Neuronal stem cell (in vitro differentiated cells): Measurements from ENCODE around the gene FMO5. TPM values are rescaled to one million over a fixed set of nuclear protein-coding genes. Genes with fewer than 3 reads are reported as not detected.

Experiments used
- DNase-seq: peaks from one replicate; pipeline ENCODE4 v3.0.0-alpha.2; 2013; ENCODE audit warnings: low spot score
- H2AFZ ChIP-seq: one replicate; pipeline ENCODE4 v1.6.1; 2013; ENCODE audit warnings: mild to moderate bottlenecking, low read length, inconsistent platforms
- H2AK5ac ChIP-seq: 2 replicates; pipeline ENCODE4 v1.6.1; 2013; ENCODE audit warnings: low read depth, mild to moderate bottlenecking, inconsistent platforms, low read length, moderate library complexity, mixed read lengths
- H2BK120ac ChIP-seq: 2 replicates; pipeline ENCODE4 v1.6.1; 2013; ENCODE audit warnings: low read depth, mild to moderate bottlenecking, inconsistent platforms, low read length, moderate library complexity, mixed read lengths
- H2BK12ac ChIP-seq: one replicate; pipeline ENCODE4 v1.6.1; 2013; ENCODE audit warnings: low read length, inconsistent platforms
- H2BK15ac ChIP-seq: 2 replicates; pipeline ENCODE4 v1.6.1; 2013; ENCODE audit warnings: mild to moderate bottlenecking, low read length, inconsistent platforms, mixed read lengths
- H2BK5ac ChIP-seq: one replicate; pipeline ENCODE4 v1.6.1; 2013; ENCODE audit warnings: inconsistent platforms, mild to moderate bottlenecking, low read length, moderate library complexity
- H3K14ac ChIP-seq: one replicate; pipeline ENCODE4 v1.6.1; 2013; ENCODE audit warnings: low read length, inconsistent platforms
- H3K18ac ChIP-seq: 2 replicates; pipeline ENCODE4 v1.6.1; 2013; ENCODE audit warnings: low read length, inconsistent platforms
- H3K23ac ChIP-seq: 2 replicates; pipeline ENCODE4 v1.6.1; 2013; ENCODE audit warnings: low read depth, mild to moderate bottlenecking, mixed read lengths, low read length, inconsistent platforms; ENCODE audit not compliant: poor library complexity
- H3K27ac ChIP-seq: replicated peaks from 3 replicates; pipeline ENCODE4 v1.5.1; 2013; ENCODE audit warnings: low read length, inconsistent platforms
- H3K27me3 ChIP-seq, 3 experiments: 2 replicates each; pipeline ENCODE4 v1.6.1; 2013; ENCODE audit warnings: low read length in 3 of 3, mild to moderate bottlenecking in 2 of 3, inconsistent platforms in 1 of 3, low read depth in 1 of 3, mixed read lengths in 1 of 3, moderate library complexity in 1 of 3; ENCODE audit not compliant: control insufficient read depth in 3 of 3, insufficient read depth in 3 of 3
- H3K36me3 ChIP-seq, 2 donors: replicated peaks in 1 of 2; 2 replicates each; pipeline ENCODE4 v1.6.1; 2013; ENCODE audit warnings: low read length in 2 of 2; ENCODE audit not compliant: control insufficient read depth in 2 of 2, insufficient read depth in 2 of 2
- H3K4ac ChIP-seq: 2 replicates; pipeline ENCODE4 v1.6.1; 2013; ENCODE audit warnings: inconsistent platforms, mild to moderate bottlenecking, low read length, moderate library complexity
- H3K4me1 ChIP-seq, 2 donors: 1 replicate in 1 of 2; 2 replicates in 1 of 2; pipeline ENCODE4 v1.6.1; 2013; ENCODE audit warnings: low read length in 2 of 2, low read depth in 1 of 2; ENCODE audit not compliant: control insufficient read depth in 2 of 2, insufficient read depth in 1 of 2
- H3K4me2 ChIP-seq: one replicate; pipeline ENCODE4 v1.6.1; 2013; ENCODE audit warnings: mild to moderate bottlenecking, low read length, inconsistent platforms; ENCODE audit not compliant: insufficient read depth, poor library complexity, severe bottlenecking
- H3K4me3 ChIP-seq, 2 donors: 2 replicates each; pipeline ENCODE4 v1.5.1; 2013; ENCODE audit warnings: low read length in 2 of 2, mild to moderate bottlenecking in 2 of 2, inconsistent platforms in 1 of 2, moderate library complexity in 1 of 2
- H3K79me1 ChIP-seq: one replicate; pipeline ENCODE4 v1.6.1; 2013; ENCODE audit warnings: low read depth, mild to moderate bottlenecking, inconsistent platforms, low read length, moderate library complexity
- H3K9ac ChIP-seq: one replicate; pipeline ENCODE4 v1.6.1; 2013; ENCODE audit warnings: mild to moderate bottlenecking, low read depth, low read length, inconsistent platforms; ENCODE audit not compliant: poor library complexity
- H3K9me3 ChIP-seq, 2 donors: replicated peaks in 1 of 2; 2 replicates each; pipeline versions ENCODE3 to v1.6.1; 2013; ENCODE audit warnings: low read length in 2 of 2, mild to moderate bottlenecking in 2 of 2, inconsistent platforms in 1 of 2, low read depth in 1 of 2, mixed read lengths in 1 of 2, moderate library complexity in 1 of 2; ENCODE audit not compliant: control insufficient read depth in 2 of 2, insufficient read depth in 1 of 2
- H4K8ac ChIP-seq: one replicate; pipeline ENCODE4 v1.6.1; 2013; ENCODE audit warnings: low read depth, mild to moderate bottlenecking, inconsistent platforms, low read length, moderate library complexity
- H4K91ac ChIP-seq: one replicate; pipeline ENCODE4 v1.6.1; 2013; ENCODE audit warnings: low read length, low read depth, mild to moderate bottlenecking, inconsistent platforms; ENCODE audit not compliant: poor library complexity
- WGBS, 2 donors: extraction: QIAGEN DNeasy Blood & Tissue Kit; methylation state at CpG; one replicate each; pipeline ENCODE4 v1.1.7; 2013; ENCODE audit warnings: missing lambda C conversion rate in 2 of 2, mixed read lengths in 1 of 2; ENCODE audit not compliant: insufficient read length in 2 of 2, insufficient replicate concordance in 1 of 2; ENCODE audit errors: extremely low coverage in 2 of 2; 5-methylcytosine and 5-hydroxymethylcytosine counted together
- polyA plus RNA-seq, 2 experiments: library from polyadenylated mRNA; stranded (reverse); fragments of 200-250 nt; gene quantifications; one replicate each; pipeline ENCODE4 v1.2.3, GENCODE V29; 2013

FMO5 gene, protein sequence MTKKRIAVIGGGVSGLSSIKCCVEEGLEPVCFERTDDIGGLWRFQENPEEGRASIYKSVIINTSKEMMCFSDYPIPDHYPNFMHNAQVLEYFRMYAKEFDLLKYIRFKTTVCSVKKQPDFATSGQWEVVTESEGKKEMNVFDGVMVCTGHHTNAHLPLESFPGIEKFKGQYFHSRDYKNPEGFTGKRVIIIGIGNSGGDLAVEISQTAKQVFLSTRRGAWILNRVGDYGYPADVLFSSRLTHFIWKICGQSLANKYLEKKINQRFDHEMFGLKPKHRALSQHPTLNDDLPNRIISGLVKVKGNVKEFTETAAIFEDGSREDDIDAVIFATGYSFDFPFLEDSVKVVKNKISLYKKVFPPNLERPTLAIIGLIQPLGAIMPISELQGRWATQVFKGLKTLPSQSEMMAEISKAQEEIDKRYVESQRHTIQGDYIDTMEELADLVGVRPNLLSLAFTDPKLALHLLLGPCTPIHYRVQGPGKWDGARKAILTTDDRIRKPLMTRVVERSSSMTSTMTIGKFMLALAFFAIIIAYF
- 0.24 TPM for polyA plus RNA-seq (2013, experiment 1 of 2)
- polyA plus RNA-seq (2013, experiment 2 of 2): 0.33 TPM

DNA sequence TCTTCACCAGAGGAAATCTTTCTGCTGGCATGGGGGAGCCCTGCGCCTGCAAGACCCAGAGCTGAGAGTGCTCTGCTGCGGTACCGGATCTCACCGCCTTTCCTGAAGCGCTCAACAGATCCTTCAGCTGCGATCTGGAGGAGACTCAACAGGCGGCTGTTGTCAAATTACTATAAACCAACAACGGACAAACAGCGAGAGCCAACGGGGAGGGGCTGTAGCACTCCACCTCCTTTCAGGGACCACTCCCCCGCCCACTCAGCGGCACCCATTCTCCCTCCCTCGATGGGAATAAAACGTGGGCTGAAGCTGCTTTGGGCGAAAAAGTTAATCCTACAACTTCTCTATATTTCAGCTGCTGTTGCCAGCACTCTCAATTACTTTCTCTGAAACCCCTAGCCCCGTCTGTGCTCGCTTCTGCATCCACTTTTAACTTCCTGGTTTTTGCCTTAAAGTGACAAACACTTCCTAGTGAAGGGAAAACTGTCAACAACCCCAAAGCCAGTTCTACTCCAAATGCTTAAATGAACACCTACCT, at the start of gene FMO5:
Gene FMO5, minus strand, starts transcription at position 147 of the 538 bp plus-strand sequence. CDS start 310 bp downstream, outside the sequence.
- no peak within 1 kb of the TSS for H4K91ac ChIP-seq
- no peaks in the 10 kb centered on the region for H3K79me1 ChIP-seq
- no peak within 1 kb of the TSS for H3K14ac ChIP-seq
- H3K4me1 ChIP-seq: peaks cover 0 to 3% of the 10 kb centered on the region in 2 donors
- no peaks in the 10 kb centered on the region for H3K9me3 ChIP-seq
- H2AFZ ChIP-seq: peak within 1 kb of the TSS; percentile 71
- H3K23ac ChIP-seq: no peak within 1 kb of the TSS
- no peak within 1 kb of the TSS for H2BK5ac ChIP-seq
- H3K27ac ChIP-seq: no peak within 1 kb of the TSS
- no peaks in the 10 kb centered on the region for H3K36me3 ChIP-seq
- no peak within 1 kb of the TSS for H3K9ac ChIP-seq
- no peak within 1 kb of the TSS for H4K8ac ChIP-seq
- DNase-seq: no peak
- H2BK12ac ChIP-seq: no peak within 1 kb of the TSS
- no peak within 1 kb of the TSS for H3K4ac ChIP-seq
- H3K27me3 ChIP-seq: peaks cover 0 to 12% (median 3%) of the 10 kb centered on the region in 3 experiments
- H3K4me3 ChIP-seq: peak within 1 kb of the TSS; percentile 34 to 60
- H2AK5ac ChIP-seq: no peak within 1 kb of the TSS
- no peak within 1 kb of the TSS for H2BK15ac ChIP-seq
- peak within 1 kb of the TSS; percentile 65 for H3K4me2 ChIP-seq
- H2BK120ac ChIP-seq: no peak within 1 kb of the TSS
- peak within 1 kb of the TSS; percentile 70 for H3K18ac ChIP-seq
- WGBS, 2 donors: no CpG with 5 or more reads among the region's 17 CpGs

DNA sequence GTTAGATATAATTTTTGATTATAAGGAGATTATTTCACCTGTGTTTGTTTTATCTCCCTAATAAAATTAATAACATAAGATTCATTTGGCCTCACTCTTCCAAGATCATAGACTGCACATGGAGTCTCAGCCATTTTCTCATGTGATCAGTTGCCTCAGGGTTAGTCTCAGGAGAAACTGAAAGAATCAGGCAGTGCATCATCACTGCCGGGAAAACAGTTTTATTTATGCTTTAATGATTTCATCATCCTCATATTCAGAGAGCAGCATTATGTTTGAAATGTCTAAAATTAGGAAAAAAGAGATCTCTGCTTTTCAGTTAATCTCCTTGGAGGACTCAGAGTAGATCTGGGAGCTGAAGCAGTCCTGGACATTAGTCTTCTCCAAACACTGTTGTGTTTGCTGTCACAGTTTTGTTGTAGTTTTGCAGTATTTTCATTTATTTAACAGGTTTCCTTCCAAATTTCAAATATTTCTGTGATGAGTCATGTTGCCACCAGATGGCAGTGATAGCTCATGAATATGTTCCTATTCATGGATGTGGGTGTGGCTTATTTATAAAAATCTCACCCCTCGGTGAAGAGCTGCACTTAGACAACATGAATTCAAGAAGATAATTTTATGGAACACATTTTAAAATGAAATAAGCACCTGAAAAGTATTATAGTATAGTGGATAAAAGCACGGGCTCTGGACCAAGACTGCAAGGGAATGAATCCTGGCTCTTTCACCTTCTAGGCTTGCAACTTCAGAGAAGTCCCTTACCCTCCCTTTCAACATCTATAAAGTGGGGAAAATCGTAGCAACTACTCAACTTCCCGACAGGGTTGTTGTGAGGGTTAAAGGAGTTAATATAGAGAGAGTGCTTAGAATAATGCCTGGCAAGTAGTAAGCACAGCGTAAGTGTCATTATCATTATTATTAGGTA, 48.5 kb upstream of the FMO5 start:
- H3K9me3 ChIP-seq: no peaks in the 10 kb centered on the region
- no peak overlapping the region for H2AFZ ChIP-seq
- no peak overlapping the region for H2AK5ac ChIP-seq
- H3K36me3 ChIP-seq: peaks cover 21 to 95% of the 10 kb centered on the region in 2 donors
- WGBS, 2 donors: no CpG with 5 or more reads among the region's 6 CpGs
- DNase-seq: peak; percentile 35
- H3K4me2 ChIP-seq: no peak overlapping the region
- H3K4ac ChIP-seq: no peak overlapping the region
- H2BK12ac ChIP-seq: no peak overlapping the region
- no peaks in the 10 kb centered on the region for H3K27me3 ChIP-seq
- H3K4me1 ChIP-seq: no peaks in the 10 kb centered on the region
- H3K9ac ChIP-seq: no peak overlapping the region
- no peaks in the 10 kb centered on the region for H3K79me1 ChIP-seq
- no peak overlapping the region for H2BK120ac ChIP-seq
- H2BK5ac ChIP-seq: no peak overlapping the region
- no peak overlapping the region for H3K18ac ChIP-seq
- H3K14ac ChIP-seq: no peak overlapping the region
- no peak overlapping the region for H4K91ac ChIP-seq
- no peak overlapping the region for H3K27ac ChIP-seq
- no peak overlapping the region for H3K23ac ChIP-seq
- no peak overlapping the region for H4K8ac ChIP-seq
- H3K4me3 ChIP-seq: no peak overlapping the region
- H2BK15ac ChIP-seq: no peak overlapping the region

DNA sequence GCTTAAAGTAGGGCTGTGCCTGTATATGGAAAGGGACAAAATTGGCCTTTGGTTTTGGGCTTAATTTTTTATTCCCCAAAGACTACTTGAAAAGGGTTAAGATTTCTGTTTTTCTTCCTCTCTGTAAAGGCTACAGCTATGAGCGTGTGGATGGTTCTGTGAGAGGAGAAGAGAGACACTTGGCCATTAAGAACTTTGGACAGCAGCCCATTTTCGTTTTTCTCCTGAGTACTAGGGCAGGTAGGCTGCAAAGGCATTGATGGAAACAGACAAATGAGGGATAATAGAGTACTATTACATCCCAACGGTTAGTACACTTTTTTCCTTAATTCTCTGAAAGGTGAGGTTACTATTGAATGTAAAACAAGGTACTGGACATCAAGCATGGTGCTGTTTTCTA, 46.9 kb upstream of the FMO5 start:
- no peak overlapping the region for H2AFZ ChIP-seq
- no peak overlapping the region for H3K18ac ChIP-seq
- no peak overlapping the region for H3K4me3 ChIP-seq
- no peak overlapping the region for H3K23ac ChIP-seq
- H3K9me3 ChIP-seq: no peaks in the 10 kb centered on the region
- DNase-seq: no peak
- H3K36me3 ChIP-seq: peaks cover 16 to 98% of the 10 kb centered on the region in 2 donors
- H3K9ac ChIP-seq: no peak overlapping the region
- no peak overlapping the region for H2BK5ac ChIP-seq
- H3K27ac ChIP-seq: no peak overlapping the region
- no peak overlapping the region for H4K8ac ChIP-seq
- no peaks in the 10 kb centered on the region for H3K4me1 ChIP-seq
- H3K14ac ChIP-seq: no peak overlapping the region
- no peaks in the 10 kb centered on the region for H3K27me3 ChIP-seq
- H2BK120ac ChIP-seq: no peak overlapping the region
- H3K4ac ChIP-seq: no peak overlapping the region
- H2BK12ac ChIP-seq: no peak overlapping the region
- no CpG with 5 or more reads among the region's 3 CpGs for WGBS, 2 donors
- H2AK5ac ChIP-seq: no peak overlapping the region
- no peak overlapping the region for H3K4me2 ChIP-seq
- H3K79me1 ChIP-seq: no peaks in the 10 kb centered on the region
- H2BK15ac ChIP-seq: no peak overlapping the region
- no peak overlapping the region for H4K91ac ChIP-seq
